Choroid plexus epithelial cell (primary cell): ENCODE measurements around the gene SBK1.

Experiments used
- DNase-seq: peaks from one replicate; pipeline ENCODE4 v3.0.0-alpha.2; 2010; ENCODE audit warnings: low read depth
- H3K4me3 ChIP-seq: 2 replicates; pipeline ENCODE4 v1.5.1; 2011; ENCODE audit warnings: low read depth, mild to moderate bottlenecking, control low read depth, low read length, moderate library complexity
- TF ChIP-seq, protein P1 (sequence below): conservative IDR thresholded peaks from 2 replicates; pipeline ENCODE4 v1.5.1; 2011; ENCODE audit warnings: low read depth, mild to moderate bottlenecking, control low read depth, inconsistent platforms, low read length, moderate library complexity

SBK1 gene

GRCh38 chr16:28280881-28281836 is 11.2 kb upstream of the SBK1 start:
- TF ChIP-seq, protein P1, sequence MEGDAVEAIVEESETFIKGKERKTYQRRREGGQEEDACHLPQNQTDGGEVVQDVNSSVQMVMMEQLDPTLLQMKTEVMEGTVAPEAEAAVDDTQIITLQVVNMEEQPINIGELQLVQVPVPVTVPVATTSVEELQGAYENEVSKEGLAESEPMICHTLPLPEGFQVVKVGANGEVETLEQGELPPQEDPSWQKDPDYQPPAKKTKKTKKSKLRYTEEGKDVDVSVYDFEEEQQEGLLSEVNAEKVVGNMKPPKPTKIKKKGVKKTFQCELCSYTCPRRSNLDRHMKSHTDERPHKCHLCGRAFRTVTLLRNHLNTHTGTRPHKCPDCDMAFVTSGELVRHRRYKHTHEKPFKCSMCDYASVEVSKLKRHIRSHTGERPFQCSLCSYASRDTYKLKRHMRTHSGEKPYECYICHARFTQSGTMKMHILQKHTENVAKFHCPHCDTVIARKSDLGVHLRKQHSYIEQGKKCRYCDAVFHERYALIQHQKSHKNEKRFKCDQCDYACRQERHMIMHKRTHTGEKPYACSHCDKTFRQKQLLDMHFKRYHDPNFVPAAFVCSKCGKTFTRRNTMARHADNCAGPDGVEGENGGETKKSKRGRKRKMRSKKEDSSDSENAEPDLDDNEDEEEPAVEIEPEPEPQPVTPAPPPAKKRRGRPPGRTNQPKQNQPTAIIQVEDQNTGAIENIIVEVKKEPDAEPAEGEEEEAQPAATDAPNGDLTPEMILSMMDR: no peak
- DNase-seq: no peak
- H3K4me3 ChIP-seq: no peak overlapping the region

GRCh38 chr16:28282045-28282444 is 10.3 kb upstream of the SBK1 start:
- no peak for DNase-seq
- H3K4me3 ChIP-seq: no peak overlapping the region
- TF ChIP-seq, protein P1: no peak

DNA sequence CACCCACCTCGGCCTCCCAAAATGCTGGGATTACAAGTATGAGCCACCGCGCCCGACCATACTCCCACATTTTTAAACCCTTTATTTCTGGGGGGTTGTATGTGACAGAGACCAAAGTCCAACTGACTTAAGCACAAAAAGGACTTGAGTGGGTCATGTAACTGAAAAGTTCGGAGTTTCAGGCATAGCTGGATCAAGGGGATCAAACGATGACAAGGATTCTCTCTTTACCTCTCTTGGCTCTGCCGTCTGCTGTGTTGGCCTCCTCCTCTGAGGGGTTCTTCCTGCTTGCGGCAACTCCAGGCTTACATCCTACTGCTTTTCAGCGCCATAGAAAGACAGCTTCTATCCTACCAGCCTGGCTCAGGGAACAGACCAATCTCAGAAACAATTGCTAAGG is 9.2 kb upstream of the SBK1 start:
- DNase-seq: no peak
- TF ChIP-seq, protein P1: no peak
- H3K4me3 ChIP-seq: no peak overlapping the region

- no peak overlapping the region for H3K4me3 ChIP-seq
- no peak for DNase-seq
- TF ChIP-seq, protein P1: no peak
Observed at GRCh38 chr16:28283798-28284577, 8.3 kb upstream of the SBK1 start.

- no peak for DNase-seq
- TF ChIP-seq, protein P1: no peak
- H3K4me3 ChIP-seq: no peak overlapping the region
Observed at GRCh38 chr16:28285649-28286048, 6.7 kb upstream of the SBK1 start.

DNA sequence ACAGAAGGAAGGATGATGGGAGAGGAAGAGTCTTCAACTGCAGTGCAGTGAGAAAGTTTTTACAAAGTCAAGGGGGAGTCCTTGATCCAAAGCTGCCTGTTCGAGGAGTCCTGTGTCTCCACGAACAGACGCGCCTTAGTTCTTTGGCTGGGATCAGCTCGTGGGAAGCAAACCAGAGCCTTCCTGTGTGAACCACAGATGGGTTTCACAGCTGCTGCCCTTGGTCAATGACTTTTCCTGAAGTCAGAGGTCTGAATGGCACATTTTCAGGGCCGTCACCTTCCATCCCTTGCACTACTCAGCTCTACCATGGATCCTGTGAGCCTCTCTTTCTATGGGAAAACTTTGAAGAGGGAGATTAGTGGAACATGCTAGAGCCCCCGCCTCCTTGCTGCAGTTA is 4.2 kb upstream of the SBK1 start:
- H3K4me3 ChIP-seq: no peak overlapping the region
- no peak for DNase-seq
- TF ChIP-seq, protein P1: no peak
